Stimulated activated naive CD4-positive, alpha-beta T cell treated with Interleukin-2 at 50 U/mL for 16 hours (primary cell): ENCODE measurements around the gene RPAIN.
A peak's percentile ranks its signal among the peaks of the same experiment; 100 is the strongest.

Experiments
- DNase-seq: peaks from one replicate; lab custom pipeline; 2025; lab: John Stamatoyannopoulos, UW

RPAIN gene

DNA sequence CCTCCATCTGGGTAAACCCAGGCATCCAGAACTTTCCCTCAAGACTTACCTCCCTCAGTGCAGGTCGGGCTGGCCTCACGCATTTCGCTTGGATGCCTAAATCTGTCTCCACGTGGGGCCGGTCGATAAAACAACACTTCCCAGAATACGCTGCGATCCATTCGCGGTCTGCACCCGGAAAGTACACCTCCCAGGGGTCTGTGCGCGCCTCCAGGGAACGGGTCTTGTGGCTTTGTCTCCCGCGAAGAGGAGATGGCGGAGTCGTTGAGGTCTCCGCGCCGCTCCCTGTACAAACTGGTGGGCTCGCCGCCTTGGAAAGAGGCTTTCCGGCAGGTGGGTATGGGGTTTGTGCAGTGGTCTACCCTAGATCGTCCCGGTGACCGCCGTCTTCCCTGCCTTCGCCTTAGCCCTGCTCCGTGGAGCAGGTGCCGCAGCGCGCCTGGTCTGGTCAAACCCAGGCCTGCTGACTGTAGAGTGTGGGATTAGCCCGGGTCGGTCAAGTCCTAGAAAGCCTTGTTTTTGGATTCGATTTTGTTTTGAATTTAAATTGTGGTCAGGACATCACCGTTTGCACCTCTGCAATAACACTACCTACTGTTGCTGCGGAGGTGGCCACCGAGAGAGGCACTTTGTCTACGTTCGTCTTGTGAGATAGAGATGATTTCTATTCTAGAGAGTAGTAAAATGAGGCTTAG is at the start of gene RPAIN:
Gene RPAIN (plus strand): TSS at position 224 of the 695 bp plus-strand sequence. CDS start 29 bp downstream, at position 253.
- peak; percentile 89 for DNase-seq

DNA sequence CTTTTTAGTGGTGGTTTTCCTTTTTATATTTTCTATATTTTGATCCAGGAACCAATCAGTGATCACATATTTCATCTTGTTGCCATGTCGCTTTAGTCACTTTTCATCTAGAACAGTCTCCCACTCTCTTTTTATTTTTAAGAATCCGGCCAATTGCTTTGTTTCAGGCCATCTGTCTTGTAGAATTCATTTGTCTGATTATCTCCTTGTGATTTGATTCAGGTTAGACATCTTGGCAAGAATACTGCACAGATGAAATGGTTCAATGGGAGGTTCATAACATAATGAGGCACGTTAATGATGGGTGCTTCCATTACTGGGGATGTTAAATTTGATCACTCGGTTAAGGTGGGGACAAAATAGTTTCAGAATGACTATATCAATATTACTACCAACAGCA is 49.6 kb upstream of the RPAIN start:
- DNase-seq, result no peak

GRCh38 chr17:5373112-5373511 is 46.9 kb upstream of the RPAIN start:
- DNase-seq, result no peak

- DNase-seq, result no peak
Measured at GRCh38 chr17:5378566-5379207, 41.3 kb upstream of the RPAIN start.

DNA sequence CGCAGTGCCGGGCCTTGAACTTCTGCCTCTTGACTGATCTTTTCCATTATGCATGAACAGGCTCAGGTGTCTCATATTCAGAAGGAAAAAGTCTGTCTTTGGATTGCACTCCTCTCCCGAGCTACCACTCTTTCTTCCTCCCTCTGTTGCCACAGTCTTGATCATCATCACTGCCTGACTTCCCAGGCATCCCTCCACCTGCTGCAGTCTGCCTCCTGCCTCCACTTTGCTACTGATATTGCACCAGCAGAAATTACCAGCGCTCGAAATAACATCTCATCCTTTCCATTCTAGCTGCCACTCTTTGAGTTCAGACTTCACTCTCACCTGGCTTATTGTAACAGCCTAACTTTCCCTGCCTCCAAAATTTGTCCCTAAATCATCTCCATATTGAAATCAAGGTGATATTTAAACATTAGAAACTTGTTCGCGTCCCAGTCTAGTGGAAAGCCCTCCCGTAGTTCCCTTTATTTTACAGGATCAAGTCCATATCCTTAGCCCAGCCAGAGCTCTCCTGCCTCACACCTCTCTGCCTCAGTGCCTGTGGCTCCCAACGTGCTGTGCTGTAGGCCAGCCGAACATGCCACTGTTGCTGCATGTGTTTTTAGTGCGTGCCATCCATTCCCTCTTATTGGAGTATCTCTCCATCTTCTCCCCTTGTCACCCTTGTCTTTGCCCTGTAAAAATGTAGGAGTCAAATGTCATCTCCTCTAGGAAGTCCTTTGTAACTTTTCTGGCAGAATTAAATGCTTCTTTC is 40.5 kb upstream of the RPAIN start:
- no peak for DNase-seq

GRCh38 chr17:5380491-5381135 is 39.4 kb upstream of the RPAIN start:
- no peak for DNase-seq

- DNase-seq, result no peak
Measured at GRCh38 chr17:5381542-5381941, 38.4 kb upstream of the RPAIN start.

DNA sequence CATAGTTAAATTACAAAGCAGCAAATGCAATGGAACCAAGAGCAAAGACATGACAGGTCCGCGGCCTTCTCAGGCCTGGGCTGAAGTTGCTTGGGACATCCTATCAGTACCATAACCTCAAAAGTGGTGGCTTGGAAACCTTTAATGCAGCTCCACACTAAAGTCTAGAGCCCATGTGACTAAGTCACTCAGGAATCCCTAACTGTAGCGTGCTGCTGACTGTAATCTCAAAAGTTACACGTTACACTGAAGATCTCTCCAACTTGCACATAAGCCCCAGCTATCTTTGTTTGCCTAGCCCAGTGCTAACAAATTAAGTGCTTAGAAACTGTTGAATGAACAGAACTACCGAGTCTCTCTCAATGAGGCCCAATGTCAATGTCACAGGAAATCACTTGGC is 28.3 kb upstream of the RPAIN start:
- DNase-seq, result no peak

GRCh38 chr17:5396612-5397011 is 23.4 kb upstream of the RPAIN start:
- no peak for DNase-seq

- DNase-seq, result no peak
Measured at GRCh38 chr17:5399767-5400166, 20.2 kb upstream of the RPAIN start.

- no peak for DNase-seq
Measured at GRCh38 chr17:5405400-5405799, 14.6 kb upstream of the RPAIN start.

GRCh38 chr17:5408186-5408585 is 11.8 kb upstream of the RPAIN start:
- no peak for DNase-seq

DNA sequence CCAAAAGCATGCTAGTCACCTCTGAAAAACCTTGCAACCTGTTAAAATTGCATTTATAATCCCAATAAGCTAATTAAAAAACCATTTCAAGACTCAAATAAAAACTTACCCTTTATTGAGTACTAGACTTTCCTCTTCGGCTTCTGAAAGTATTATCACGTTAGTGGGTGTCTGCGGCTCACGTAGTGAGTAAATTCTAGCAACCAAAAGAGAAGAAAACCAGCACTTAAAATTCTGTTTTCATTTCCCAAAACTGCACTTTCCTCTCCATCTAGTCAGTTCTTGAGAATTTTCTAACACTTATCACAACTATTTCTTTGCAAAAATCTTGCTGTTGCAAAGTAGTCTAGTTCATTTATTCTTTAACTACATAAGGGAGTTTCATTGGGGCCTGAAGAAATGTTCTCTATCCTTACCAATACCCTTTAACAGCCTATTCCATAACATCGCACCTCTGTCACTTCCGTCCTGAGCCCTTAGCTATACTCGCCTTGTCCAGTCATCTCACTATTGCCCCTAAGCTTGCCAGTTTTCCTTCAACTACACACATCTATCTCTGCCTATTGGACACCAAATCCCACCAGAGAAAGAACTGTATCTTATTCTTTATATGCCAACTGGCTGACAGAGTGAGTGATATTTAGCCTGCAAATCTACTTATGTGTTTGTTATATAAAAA is 9.2 kb upstream of the RPAIN start:
- DNase-seq, result no peak

GRCh38 chr17:5413682-5414081 is 6.3 kb upstream of the RPAIN start:
- no peak for DNase-seq

GRCh38 chr17:5416901-5417300 is 3.1 kb upstream of the RPAIN start:
- DNase-seq, result no peak

- DNase-seq, result peak; percentile 74
Measured at GRCh38 chr17:5418858-5419355, 1.1 kb upstream of the RPAIN start.

- DNase-seq, result peak; percentile 97
Measured at GRCh38 chr17:5419356-5419958, 525 bp upstream of the RPAIN start, which contains the start of gene NUP88. Gene NUP88 (minus strand): TSS chr17:5419662. CDS start chr17:5419650, 12 bp downstream.

- no peak for DNase-seq
Measured at GRCh38 chr17:5422505-5422904, 2.5 kb downstream of the RPAIN start.

- DNase-seq, result no peak
Measured at GRCh38 chr17:5424909-5425308, 4.9 kb downstream of the RPAIN start.

- no peak for DNase-seq
Measured at GRCh38 chr17:5425826-5426225, 5.8 kb downstream of the RPAIN start.

DNA sequence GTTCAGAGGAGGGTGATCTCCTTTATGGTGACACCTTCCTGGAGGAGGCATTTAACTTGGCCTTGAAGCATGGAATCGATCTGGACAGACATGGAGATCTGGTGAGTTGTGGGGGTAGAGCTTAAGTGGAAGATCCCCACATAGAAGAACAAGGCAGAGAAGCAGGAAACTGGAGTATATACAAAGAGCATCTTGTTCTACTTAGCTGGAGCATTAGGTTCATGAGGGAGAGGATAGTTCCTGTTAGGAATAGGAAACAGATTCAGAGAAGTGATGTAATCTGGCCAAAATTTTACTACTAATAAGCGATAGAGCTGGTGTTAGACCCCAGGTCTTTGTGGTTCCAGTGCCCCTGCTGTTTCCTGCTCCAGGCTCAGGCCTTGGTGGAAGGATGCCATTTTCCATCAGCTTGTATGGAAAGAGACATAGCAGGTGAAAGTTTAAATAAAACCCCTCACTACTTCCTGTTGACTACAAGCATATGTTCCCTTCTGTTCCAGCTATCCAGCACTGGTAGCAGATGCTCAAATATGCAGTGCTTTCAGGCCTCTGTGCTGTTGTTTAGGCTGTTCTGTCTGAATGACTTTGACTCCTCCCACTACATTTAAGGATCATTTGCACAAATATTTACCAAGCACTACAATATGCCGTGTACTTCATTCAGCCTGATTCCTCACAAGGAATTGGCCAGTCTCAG is 9.4 kb downstream of the RPAIN start:
- no peak for DNase-seq
